A549 (cell line): ENCODE data around the gene CELF4. TPM values are rescaled to one million over a fixed set of nuclear protein-coding genes. Genes with fewer than 3 reads are reported as not detected.
A peak's percentile ranks its signal among the peaks of the same experiment; 100 is the strongest.

Experiments used
- ATAC-seq, 2 experiments: fragments of 200-7000 bp in 1 of 2; fragments of >200 bp in 1 of 2; cut with Nextera tagmentation in 1 of 2; cut with Tn5 transposase in 1 of 2; 3 replicates each; pipeline versions ENCODE4 v1.8.0 to v1.9.1; 2018 to 2020; ENCODE audit warnings: mild to moderate bottlenecking in 1 of 2, moderate library complexity in 1 of 2
- CTCF ChIA-PET: fragments of 300-600 bp; sonication (Branson Sonifier 250); formaldehyde crosslinking; extraction: SDS; loops from one replicate; lab custom pipeline; 2021; ENCODE audit warnings: antibody characterized with exemption, inconsistent platforms; lab: Yijun Ruan, JAX
- POLR2A ChIA-PET: fragments of 350-600 bp; formaldehyde crosslinking; extraction: SDS; loops from one replicate; lab custom pipeline; 2021; ENCODE audit warnings: antibody characterized with exemption, inconsistent platforms; lab: Yijun Ruan, JAX
- DNase-seq, 2 experiments: peaks; one replicate each; pipeline versions ENCODE4 v3.0.0 to v3.0.0-alpha.2; 2011 to 2016; ENCODE audit warnings: low read depth in 1 of 2, low spot score in 1 of 2
- FAIRE-seq: peaks from 2 replicates; lab custom pipeline; 2011; peaks lifted over from hg19 to GRCh38; lab: Jason Lieb, UNC
- H3K27ac ChIP-seq, 2 experiments: fragments of >200 bp; sonication (Bioruptor Twin); formaldehyde crosslinking; 3 replicates each; pipeline ENCODE4 v1.5.1; 2016 to 2017
- H3K4me1 ChIP-seq: fragments of >200 bp; sonication (Bioruptor Twin); formaldehyde crosslinking; 3 replicates; pipeline ENCODE4 v1.6.1; 2016
- H3K4me2 ChIP-seq: fragments of >200 bp; sonication (Bioruptor Twin); formaldehyde crosslinking; 3 replicates; pipeline ENCODE4 v1.6.1; 2016
- H3K4me3 ChIP-seq: fragments of >200 bp; sonication (Bioruptor Twin); formaldehyde crosslinking; 3 replicates; pipeline ENCODE4 v1.5.1; 2016
- H3K9me3 ChIP-seq: fragments of >200 bp; sonication (Bioruptor Twin); formaldehyde crosslinking; 3 replicates; pipeline ENCODE4 v1.6.1; 2016
- BHLHE40 ChIP-seq: IDR thresholded peaks from 2 replicates; pipeline ENCODE4 v1.6.1; 2012; ENCODE audit warnings: low read depth, low read length, inconsistent platforms
- CBX2 ChIP-seq: fragments of 200-600 bp; sonication (generic); IDR thresholded peaks from 2 replicates; pipeline ENCODE4 v1.6.1; 2016; ENCODE audit warnings: low read depth, mild to moderate bottlenecking, borderline replicate concordance
- CHD2 ChIP-seq: fragments of 150-350 bp; IDR thresholded peaks from 2 replicates; pipeline ENCODE4 v1.6.1; 2014; ENCODE audit warnings: low read length; ENCODE audit not compliant: partially characterized antibody
- EHMT2 ChIP-seq: fragments of 200-600 bp; sonication (generic); IDR thresholded peaks from 2 replicates; pipeline ENCODE4 v1.6.1; 2016; ENCODE audit warnings: antibody characterized with exemption, low read depth, mild to moderate bottlenecking, moderate library complexity
- ESRRA ChIP-seq: fragments of 150-350 bp; IDR thresholded peaks from 2 replicates; pipeline ENCODE4 v1.6.1; 2014; ENCODE audit warnings: mild to moderate bottlenecking, low read length, borderline replicate concordance
- FOSB ChIP-seq: fragments of 250-450 bp; sonication (Bioruptor Pico); IDR thresholded peaks from 2 replicates; pipeline ENCODE4 v1.5.0; 2020; ENCODE audit warnings: mild to moderate bottlenecking, moderate library complexity
- GATA3 ChIP-seq: IDR thresholded peaks from 2 replicates; pipeline ENCODE4 v1.6.1; 2012; ENCODE audit warnings: borderline replicate concordance
- HDAC2 ChIP-seq: fragments of 200-600 bp; sonication (generic); IDR thresholded peaks from 2 replicates; pipeline ENCODE4 v1.6.1; 2016
- HEYL ChIP-seq: fragments of 250-450 bp; sonication (Bioruptor Pico); IDR thresholded peaks from 2 replicates; pipeline ENCODE4 v1.8.0; 2021; ENCODE audit warnings: mild to moderate bottlenecking, moderate library complexity
- HOXA7 ChIP-seq: fragments of 250-450 bp; sonication (Bioruptor Pico); IDR thresholded peaks from 2 replicates; pipeline ENCODE4 v1.5.0; 2020; ENCODE audit warnings: mild to moderate bottlenecking, moderate library complexity
- MYC ChIP-seq: IDR thresholded peaks from 2 replicates; pipeline ENCODE4 v1.6.1; 2012; ENCODE audit warnings: mild to moderate bottlenecking, inconsistent platforms, low read length, improper control_type of control experiment, borderline replicate concordance
- NFE2L2 ChIP-seq: fragments of 150-350 bp; conservative IDR thresholded peaks from 2 replicates; pipeline ENCODE4 v1.6.1; 2014; ENCODE audit warnings: low read length
- RCOR1 ChIP-seq: fragments of 150-350 bp; IDR thresholded peaks from 2 replicates; pipeline ENCODE4 v1.6.1; 2014; ENCODE audit warnings: antibody characterized with exemption, low read length, low read depth
- SREBF2 ChIP-seq: fragments of 450-650 bp; IDR thresholded peaks from 2 replicates; pipeline ENCODE4 v1.6.1; 2014; ENCODE audit warnings: mild to moderate bottlenecking, moderate library complexity
- TP53 ChIP-seq: fragments of 250-450 bp; sonication (Bioruptor Pico); IDR thresholded peaks from 2 replicates; pipeline ENCODE4 v1.5.0; 2021; ENCODE audit warnings: mild to moderate bottlenecking, moderate library complexity
- ZC3H11A ChIP-seq: fragments of 450-650 bp; IDR thresholded peaks from 2 replicates; pipeline ENCODE4 v1.6.1; 2014; ENCODE audit warnings: antibody characterized with exemption, mild to moderate bottlenecking
- ZFP36 ChIP-seq: fragments of 450-650 bp; IDR thresholded peaks from 2 replicates; pipeline ENCODE4 v1.6.1; 2014; ENCODE audit warnings: borderline replicate concordance; ENCODE audit not compliant: partially characterized antibody
- ZSCAN20 ChIP-seq: fragments of 250-450 bp; sonication (Bioruptor Pico); IDR thresholded peaks from 2 replicates; pipeline ENCODE4 v1.8.0; 2022; ENCODE audit warnings: mild to moderate bottlenecking, moderate library complexity
- WGBS: methylation state at CpG from one replicate; pipeline ENCODE4 v1.1.6; 2017; ENCODE audit errors: missing lambda C conversion rate; 5-methylcytosine and 5-hydroxymethylcytosine counted together
- polyA plus RNA-seq, 4 experiments: library from polyadenylated mRNA; depleted of rRNA in 3 of 4; stranded (reverse); fragments of >200 nt; fragmentation: RNase III in 1 of 4; extraction: RNeasy Plus Mini Kit Qiagen cat#74134 plus additional on column Dnase treatment in 1 of 4; gene quantifications; 2 replicates in 3 of 4; 3 replicates in 1 of 4; pipeline ENCODE4 v1.2.3, GENCODE V29; 2011 to 2017
- TF ChIP-seq, protein P1 (sequence below): IDR thresholded peaks from 2 replicates; pipeline ENCODE4 v1.6.1; 2012
- TF ChIP-seq, protein P2 (sequence below): fragments of 450-650 bp; IDR thresholded peaks from 2 replicates; pipeline ENCODE4 v1.6.1; 2014; ENCODE audit warnings: antibody characterized with exemption
- TF ChIP-seq, protein P3 (sequence below): fragments of 200-600 bp; sonication (generic); IDR thresholded peaks from 2 replicates; pipeline ENCODE4 v1.6.1; 2016; ENCODE audit warnings: antibody characterized with exemption, mild to moderate bottlenecking, moderate library complexity
- TF ChIP-seq, protein P4 (sequence below): fragments of >200 bp; sonication (Bioruptor Twin); formaldehyde crosslinking; IDR thresholded peaks from 3 replicates; pipeline ENCODE4 v1.6.1; 2016
- TF ChIP-seq, protein P5 (sequence below): fragments of 150-350 bp; IDR thresholded peaks from 2 replicates; pipeline ENCODE4 v1.6.1; 2014; ENCODE audit warnings: low read depth, mild to moderate bottlenecking, low read length

CELF4 gene
- polyA plus RNA-seq, 2 of the 4 experiments (the other 2 are of a cell fraction): 0.08 TPM; not detected in 1

DNA sequence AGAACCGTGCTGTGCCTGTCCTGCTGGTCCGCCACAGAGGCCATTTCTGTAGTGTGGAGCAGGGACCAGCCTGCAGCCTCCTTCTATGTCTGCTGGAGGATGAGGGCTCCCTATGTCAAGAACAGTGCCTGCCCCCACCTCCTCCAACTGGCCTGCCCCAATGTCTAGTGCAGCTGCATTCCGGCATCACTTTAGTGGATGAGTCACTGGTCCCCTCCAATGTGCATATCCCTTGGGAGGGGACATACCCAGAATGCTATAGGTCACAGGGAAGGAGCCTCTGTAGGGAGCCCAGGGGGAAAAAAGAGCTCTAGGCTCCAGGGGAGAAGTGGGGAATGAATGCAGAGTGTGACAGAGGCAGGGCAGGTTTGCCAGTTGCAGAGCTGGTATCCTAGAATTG lies 219.6 kb downstream of the CELF4 start (continued):
- TF ChIP-seq TP53 (CRISPR knock-in tag): no peak
- no peak for TF ChIP-seq GATA3
- TF ChIP-seq CBX2: no peak
- TF ChIP-seq RCOR1: no peak
- TF ChIP-seq, protein P1, sequence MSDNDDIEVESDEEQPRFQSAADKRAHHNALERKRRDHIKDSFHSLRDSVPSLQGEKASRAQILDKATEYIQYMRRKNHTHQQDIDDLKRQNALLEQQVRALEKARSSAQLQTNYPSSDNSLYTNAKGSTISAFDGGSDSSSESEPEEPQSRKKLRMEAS: no peak
- TF ChIP-seq, all 56 proteins: peak for 0

DNA sequence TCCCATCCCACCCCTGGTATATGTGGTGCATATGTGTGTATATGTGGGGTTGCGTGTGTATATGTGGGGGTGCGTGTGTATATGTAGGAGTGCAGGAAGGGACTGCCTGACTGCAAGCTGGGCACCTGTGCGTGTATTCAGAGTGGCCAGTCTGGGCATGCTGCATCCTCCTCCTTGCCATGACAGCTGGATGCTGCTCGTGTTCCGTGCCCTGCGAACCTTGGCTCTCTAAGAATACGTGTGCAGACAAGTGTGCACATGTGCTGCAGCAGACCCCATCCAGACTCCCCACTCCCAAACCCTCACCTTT lies 222.1 kb downstream of the CELF4 start:
- ATAC-seq (peak; percentile 47 to 59; a peak in 4 of 6 replicates), DNase-seq (no peak), FAIRE-seq (no peak)
- Histone ChIP-seq H3K4me2 (no peak overlapping the region; the same call in 2 of the 3 replicates), H3K27ac (no peak overlapping the region), H3K4me1 (no peaks in the 10 kb centered on the region), H3K9me3 (no peaks in the 10 kb centered on the region), H3K4me3 (no peak overlapping the region)
- CTCF ChIA-PET: interaction anchor here (0.9 to 2.9 kb wide), 16 partner anchors 10 to 201 kb away, joined by 3 to 21 read pairs (median 5); no protein-coding TSS in a partner anchor
- WGBS: 0% methylated on average over 3 of the region's 7 CpGs
- POLR2A ChIA-PET: no interaction called here
- TF ChIP-seq GATA3 (no peak), SREBF2 (no peak), CHD2 (no peak), HDAC2 (no peak), FOSB (no peak), ZSCAN20 (no peak), ESRRA (no peak), HOXA7 (CRISPR knock-in tag) (no peak), MYC (no peak), TP53 (CRISPR knock-in tag) (no peak), HEYL (CRISPR knock-in tag) (no peak), EHMT2 (no peak), NFE2L2 (no peak)
- TF ChIP-seq, protein P2, sequence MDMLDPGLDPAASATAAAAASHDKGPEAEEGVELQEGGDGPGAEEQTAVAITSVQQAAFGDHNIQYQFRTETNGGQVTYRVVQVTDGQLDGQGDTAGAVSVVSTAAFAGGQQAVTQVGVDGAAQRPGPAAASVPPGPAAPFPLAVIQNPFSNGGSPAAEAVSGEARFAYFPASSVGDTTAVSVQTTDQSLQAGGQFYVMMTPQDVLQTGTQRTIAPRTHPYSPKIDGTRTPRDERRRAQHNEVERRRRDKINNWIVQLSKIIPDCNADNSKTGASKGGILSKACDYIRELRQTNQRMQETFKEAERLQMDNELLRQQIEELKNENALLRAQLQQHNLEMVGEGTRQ: no peak
- TF ChIP-seq, protein P3, sequence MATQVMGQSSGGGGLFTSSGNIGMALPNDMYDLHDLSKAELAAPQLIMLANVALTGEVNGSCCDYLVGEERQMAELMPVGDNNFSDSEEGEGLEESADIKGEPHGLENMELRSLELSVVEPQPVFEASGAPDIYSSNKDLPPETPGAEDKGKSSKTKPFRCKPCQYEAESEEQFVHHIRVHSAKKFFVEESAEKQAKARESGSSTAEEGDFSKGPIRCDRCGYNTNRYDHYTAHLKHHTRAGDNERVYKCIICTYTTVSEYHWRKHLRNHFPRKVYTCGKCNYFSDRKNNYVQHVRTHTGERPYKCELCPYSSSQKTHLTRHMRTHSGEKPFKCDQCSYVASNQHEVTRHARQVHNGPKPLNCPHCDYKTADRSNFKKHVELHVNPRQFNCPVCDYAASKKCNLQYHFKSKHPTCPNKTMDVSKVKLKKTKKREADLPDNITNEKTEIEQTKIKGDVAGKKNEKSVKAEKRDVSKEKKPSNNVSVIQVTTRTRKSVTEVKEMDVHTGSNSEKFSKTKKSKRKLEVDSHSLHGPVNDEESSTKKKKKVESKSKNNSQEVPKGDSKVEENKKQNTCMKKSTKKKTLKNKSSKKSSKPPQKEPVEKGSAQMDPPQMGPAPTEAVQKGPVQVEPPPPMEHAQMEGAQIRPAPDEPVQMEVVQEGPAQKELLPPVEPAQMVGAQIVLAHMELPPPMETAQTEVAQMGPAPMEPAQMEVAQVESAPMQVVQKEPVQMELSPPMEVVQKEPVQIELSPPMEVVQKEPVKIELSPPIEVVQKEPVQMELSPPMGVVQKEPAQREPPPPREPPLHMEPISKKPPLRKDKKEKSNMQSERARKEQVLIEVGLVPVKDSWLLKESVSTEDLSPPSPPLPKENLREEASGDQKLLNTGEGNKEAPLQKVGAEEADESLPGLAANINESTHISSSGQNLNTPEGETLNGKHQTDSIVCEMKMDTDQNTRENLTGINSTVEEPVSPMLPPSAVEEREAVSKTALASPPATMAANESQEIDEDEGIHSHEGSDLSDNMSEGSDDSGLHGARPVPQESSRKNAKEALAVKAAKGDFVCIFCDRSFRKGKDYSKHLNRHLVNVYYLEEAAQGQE: no peak
- TF ChIP-seq, protein P4, sequence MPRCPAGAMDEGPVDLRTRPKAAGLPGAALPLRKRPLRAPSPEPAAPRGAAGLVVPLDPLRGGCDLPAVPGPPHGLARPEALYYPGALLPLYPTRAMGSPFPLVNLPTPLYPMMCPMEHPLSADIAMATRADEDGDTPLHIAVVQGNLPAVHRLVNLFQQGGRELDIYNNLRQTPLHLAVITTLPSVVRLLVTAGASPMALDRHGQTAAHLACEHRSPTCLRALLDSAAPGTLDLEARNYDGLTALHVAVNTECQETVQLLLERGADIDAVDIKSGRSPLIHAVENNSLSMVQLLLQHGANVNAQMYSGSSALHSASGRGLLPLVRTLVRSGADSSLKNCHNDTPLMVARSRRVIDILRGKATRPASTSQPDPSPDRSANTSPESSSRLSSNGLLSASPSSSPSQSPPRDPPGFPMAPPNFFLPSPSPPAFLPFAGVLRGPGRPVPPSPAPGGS: no peak

DNA sequence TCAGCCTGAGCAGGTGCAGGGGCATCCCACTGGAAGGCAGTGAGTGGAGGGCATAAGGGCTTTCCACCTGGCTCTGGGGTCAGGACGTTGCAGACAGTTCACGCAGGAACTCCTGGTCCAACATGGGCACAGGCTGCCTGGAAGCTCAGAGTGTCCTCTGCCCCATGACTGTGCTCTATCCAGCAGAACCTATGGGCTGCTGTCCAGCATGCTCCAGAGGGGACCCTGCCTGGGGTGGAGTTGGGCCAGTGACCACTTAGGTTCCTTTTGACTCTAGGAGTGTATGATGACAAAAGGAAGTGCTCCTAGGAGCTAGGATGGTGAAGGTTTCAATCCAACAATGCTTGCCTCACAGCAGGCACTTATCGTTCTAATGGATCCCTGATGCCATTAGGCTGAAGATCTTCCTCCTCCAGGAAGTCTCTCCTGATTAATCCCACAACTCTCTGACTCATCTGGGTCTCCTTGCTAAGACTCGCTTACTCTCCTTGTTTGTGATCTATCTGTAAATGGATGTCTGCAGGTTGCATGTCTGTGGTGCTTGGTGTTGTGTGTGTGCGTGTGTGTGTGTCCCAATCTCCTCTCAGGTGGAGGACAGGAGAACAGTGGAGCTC lies 224.0 kb downstream of the CELF4 start:
- POLR2A ChIA-PET: no interaction called here
- no peak overlapping the region for H3K4me3 ChIP-seq
- TF ChIP-seq ZC3H11A (no peak), BHLHE40 (no peak), ZFP36 (peak; percentile 42), EHMT2 (no peak)
- TF ChIP-seq, protein P5, sequence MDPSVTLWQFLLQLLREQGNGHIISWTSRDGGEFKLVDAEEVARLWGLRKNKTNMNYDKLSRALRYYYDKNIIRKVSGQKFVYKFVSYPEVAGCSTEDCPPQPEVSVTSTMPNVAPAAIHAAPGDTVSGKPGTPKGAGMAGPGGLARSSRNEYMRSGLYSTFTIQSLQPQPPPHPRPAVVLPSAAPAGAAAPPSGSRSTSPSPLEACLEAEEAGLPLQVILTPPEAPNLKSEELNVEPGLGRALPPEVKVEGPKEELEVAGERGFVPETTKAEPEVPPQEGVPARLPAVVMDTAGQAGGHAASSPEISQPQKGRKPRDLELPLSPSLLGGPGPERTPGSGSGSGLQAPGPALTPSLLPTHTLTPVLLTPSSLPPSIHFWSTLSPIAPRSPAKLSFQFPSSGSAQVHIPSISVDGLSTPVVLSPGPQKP: no peak
- DNase-seq: no peak
- ATAC-seq: no peak
- H3K9me3 ChIP-seq: no peaks in the 10 kb centered on the region
- FAIRE-seq: no peak
- no peak overlapping the region for H3K27ac ChIP-seq
- CTCF ChIA-PET: interaction anchor here (0.8 to 2.9 kb wide), 4 partner anchors 15 to 197 kb away, joined by 3 to 21 read pairs (median 4); no protein-coding TSS in a partner anchor
- WGBS: 46% methylated on average over 3 of the region's 5 CpGs
- no peak overlapping the region for H3K4me2 ChIP-seq
- H3K4me1 ChIP-seq: no peaks in the 10 kb centered on the region
